ENCODE results near the gene GNG7. TPM values are rescaled to one million over a fixed set of nuclear protein-coding genes. Genes with fewer than 3 reads are reported as not detected.
A peak's percentile ranks its signal among the peaks of the same experiment; 100 is the strongest.
"Not testable (repeated sequence)": the region's sequence is repeated elsewhere in the genome, so short reads cannot be mapped to it uniquely, and the experiment has no call there.

GNG7 gene
- total RNA-seq, 1 donor = not detected

GRCh38 chr19:2577722-2578335 is 124.7 kb downstream of the GNG7 start:
- DNase-seq (ENCODE audit: low read depth) = no peak
- TF ChIP-seq, protein P1, sequence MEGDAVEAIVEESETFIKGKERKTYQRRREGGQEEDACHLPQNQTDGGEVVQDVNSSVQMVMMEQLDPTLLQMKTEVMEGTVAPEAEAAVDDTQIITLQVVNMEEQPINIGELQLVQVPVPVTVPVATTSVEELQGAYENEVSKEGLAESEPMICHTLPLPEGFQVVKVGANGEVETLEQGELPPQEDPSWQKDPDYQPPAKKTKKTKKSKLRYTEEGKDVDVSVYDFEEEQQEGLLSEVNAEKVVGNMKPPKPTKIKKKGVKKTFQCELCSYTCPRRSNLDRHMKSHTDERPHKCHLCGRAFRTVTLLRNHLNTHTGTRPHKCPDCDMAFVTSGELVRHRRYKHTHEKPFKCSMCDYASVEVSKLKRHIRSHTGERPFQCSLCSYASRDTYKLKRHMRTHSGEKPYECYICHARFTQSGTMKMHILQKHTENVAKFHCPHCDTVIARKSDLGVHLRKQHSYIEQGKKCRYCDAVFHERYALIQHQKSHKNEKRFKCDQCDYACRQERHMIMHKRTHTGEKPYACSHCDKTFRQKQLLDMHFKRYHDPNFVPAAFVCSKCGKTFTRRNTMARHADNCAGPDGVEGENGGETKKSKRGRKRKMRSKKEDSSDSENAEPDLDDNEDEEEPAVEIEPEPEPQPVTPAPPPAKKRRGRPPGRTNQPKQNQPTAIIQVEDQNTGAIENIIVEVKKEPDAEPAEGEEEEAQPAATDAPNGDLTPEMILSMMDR (IDR thresholded peaks at IDR 0.05; ENCODE audit: insufficient read depth, low read depth, low read length) = no peak
- no peak overlapping the region for H3K4me3 ChIP-seq (ENCODE audit: low read depth, low read length)

DNA sequence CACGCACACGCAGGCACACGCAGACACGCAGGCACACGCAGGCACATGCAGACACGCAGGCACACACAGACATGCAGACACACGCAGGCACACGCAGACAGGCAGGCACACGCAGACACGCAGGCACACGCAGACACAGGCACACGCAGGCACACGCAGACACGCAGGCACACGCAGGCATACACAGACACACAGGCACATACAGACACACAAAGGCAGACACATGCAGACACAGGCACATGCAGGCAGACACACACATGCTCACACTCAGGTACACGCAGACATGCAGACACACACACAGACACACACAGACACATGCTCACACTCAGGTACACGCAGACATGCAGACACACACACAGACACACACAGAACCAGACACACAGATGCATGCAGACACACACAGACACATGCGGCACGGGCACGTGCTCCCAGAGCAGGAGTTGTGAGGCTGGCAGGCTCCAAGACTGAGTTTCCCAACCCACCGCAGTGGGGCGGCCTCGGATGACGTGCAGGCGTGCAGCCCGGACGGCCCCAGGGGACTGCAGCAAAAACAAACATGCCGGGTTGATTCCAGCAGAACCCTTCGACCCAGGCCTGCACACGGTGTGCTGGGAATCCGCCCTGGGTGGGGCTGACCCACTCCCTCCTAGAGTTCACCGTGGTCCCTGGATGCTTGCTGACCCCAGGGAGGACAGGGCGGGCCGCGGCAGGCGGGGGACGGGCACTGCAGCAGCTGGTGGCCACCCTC is 126.6 kb downstream of the GNG7 start:
- no peak overlapping the region for H3K4me3 ChIP-seq (ENCODE audit: low read depth, low read length)
- DNase-seq (ENCODE audit: low read depth) = peak; percentile 93
- TF ChIP-seq, protein P1 (IDR thresholded peaks at IDR 0.05; ENCODE audit: insufficient read depth, low read depth, low read length) = no peak

- no peak overlapping the region for H3K4me3 ChIP-seq (ENCODE audit: low read depth, low read length)
- no peak for DNase-seq (ENCODE audit: low read depth)
- TF ChIP-seq, protein P1 (IDR thresholded peaks at IDR 0.05; ENCODE audit: insufficient read depth, low read depth, low read length) = no peak
These were observed 127.4 kb downstream of the GNG7 start for GRCh38 chr19:2574971-2575630.

- TF ChIP-seq, protein P1 (IDR thresholded peaks at IDR 0.05; ENCODE audit: insufficient read depth, low read depth, low read length) = no peak
- no peak for DNase-seq (ENCODE audit: low read depth)
These were observed 128.0 kb downstream of the GNG7 start for GRCh38 chr19:2574478-2574931.

GRCh38 chr19:2573916-2574315 is 128.6 kb downstream of the GNG7 start:
- DNase-seq (ENCODE audit: low read depth) = no peak
- TF ChIP-seq, protein P1 (IDR thresholded peaks at IDR 0.05; ENCODE audit: insufficient read depth, low read depth, low read length) = no peak
- H3K4me3 ChIP-seq (ENCODE audit: low read depth, low read length) = no peak overlapping the region

More at GRCh38 chr19:2574478-2574931, 128.0 kb downstream of the GNG7 start:
- no peak overlapping the region for H3K4me3 ChIP-seq (ENCODE audit: low read depth, low read length)

GRCh38 chr19:2572152-2572551 is 130.3 kb downstream of the GNG7 start:
- H3K4me3 ChIP-seq (ENCODE audit: low read depth, low read length); DNase-seq (ENCODE audit: low read depth): not testable (repeated sequence)
